Activated CD4-positive, alpha-beta T cell treated with anti-CD3 and anti-CD28 coated beads, Interleukin-2, amount 10 ng/mL, durations not matched to agents 24 days and 14 days (primary cell): Measurements from ENCODE around the gene B3GALT5. TPM values are rescaled to one million over a fixed set of nuclear protein-coding genes. Genes with fewer than 3 reads are reported as not detected.
"Not testable (repeated sequence)": the region's sequence is repeated elsewhere in the genome, so short reads cannot be mapped to it uniquely, and the experiment has no call there.

Experiments used
- DNase-seq: peaks from one replicate; pipeline ENCODE4 v3.0.0; 2022
- H3K27ac Mint-ChIP-seq: one replicate; pipeline ENCODE4 v1.8.0; 2022; ENCODE audit warnings: mild to moderate bottlenecking, mixed read lengths
- H3K27me3 Mint-ChIP-seq: one replicate; pipeline ENCODE4 v1.8.0; 2022; ENCODE audit warnings: mixed read lengths
- H3K36me3 Mint-ChIP-seq: one replicate; pipeline ENCODE4 v1.8.0; 2022; ENCODE audit warnings: low read depth, mild to moderate bottlenecking, mixed read lengths
- H3K4me1 Mint-ChIP-seq: one replicate; pipeline ENCODE4 v1.8.0; 2021; ENCODE audit warnings: mixed read lengths
- H3K4me3 Mint-ChIP-seq: one replicate; pipeline ENCODE4 v1.8.0; 2022; ENCODE audit warnings: mild to moderate bottlenecking, moderate library complexity, mixed read lengths
- H3K9me3 Mint-ChIP-seq: one replicate; pipeline ENCODE4 v1.8.0; 2021; ENCODE audit warnings: mixed read lengths
- intact Hi-C: fragments of 100-400 bp; cut with micrococcal nuclease; formaldehyde crosslinking; loops from one replicate; pipeline ENCODE4 v1.15.1; 2023
- total RNA-seq: library from RNA; stranded (reverse); gene quantifications from 2 replicates; pipeline ENCODE4 v1.2.3, GENCODE V29; 2022

Gene B3GALT5
- total RNA-seq, 1 donor from 2014 or later: not detected

DNA sequence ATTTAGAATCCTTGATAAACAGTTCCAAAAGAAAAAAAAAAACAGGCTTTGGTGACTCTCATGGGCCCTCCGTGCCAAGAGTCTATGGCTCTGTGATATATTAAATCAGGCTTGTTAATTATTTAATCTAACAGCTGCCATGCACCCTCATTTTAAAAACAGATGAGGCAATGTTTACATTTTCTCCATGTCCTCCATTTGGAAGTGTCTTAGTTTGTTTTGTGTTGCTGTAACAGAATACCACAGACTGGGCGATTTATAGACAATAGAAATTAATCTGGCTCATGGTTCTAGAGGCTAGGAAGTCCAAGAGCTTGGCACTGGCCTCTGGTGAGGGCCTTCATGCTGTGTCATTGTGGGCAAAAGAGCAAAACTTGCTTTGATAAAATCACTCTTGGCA is 58.0 kb downstream of the B3GALT5 start:
- Mint-ChIP-seq H3K9me3 (no peaks in the 10 kb centered on the region), H3K27ac (no peak overlapping the region), H3K36me3 (no peaks in the 10 kb centered on the region), H3K4me3 (no peak overlapping the region), H3K4me1 (no peaks in the 10 kb centered on the region), H3K27me3 (no peaks in the 10 kb centered on the region)
- intact Hi-C loops: no loop called here
- DNase-seq: no peak

DNA sequence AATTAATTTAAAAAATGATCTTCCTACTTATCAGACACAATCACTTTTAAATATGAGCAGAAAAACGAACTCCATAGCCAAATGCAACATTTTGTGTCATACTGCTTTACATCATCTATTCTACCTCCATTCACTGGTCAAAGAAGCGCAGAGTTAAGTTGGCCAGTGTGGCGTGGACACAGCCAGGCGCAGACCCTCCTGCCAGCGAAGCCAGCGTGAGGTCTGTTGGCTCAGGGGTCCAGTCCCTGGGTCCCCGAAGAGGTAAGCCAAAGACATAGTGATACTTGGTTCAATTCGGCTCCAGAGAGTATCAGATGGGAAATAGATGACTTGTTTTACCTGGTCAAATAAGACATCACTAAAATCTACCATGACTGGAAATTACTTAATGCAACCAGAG is 59.2 kb downstream of the B3GALT5 start:
- Mint-ChIP-seq H3K4me3 (no peak overlapping the region), H3K27me3 (no peaks in the 10 kb centered on the region), H3K36me3 (no peaks in the 10 kb centered on the region), H3K4me1 (no peaks in the 10 kb centered on the region), H3K9me3 (no peaks in the 10 kb centered on the region), H3K27ac (no peak overlapping the region)
- intact Hi-C loops: no loop called here
- DNase-seq: no peak

DNA sequence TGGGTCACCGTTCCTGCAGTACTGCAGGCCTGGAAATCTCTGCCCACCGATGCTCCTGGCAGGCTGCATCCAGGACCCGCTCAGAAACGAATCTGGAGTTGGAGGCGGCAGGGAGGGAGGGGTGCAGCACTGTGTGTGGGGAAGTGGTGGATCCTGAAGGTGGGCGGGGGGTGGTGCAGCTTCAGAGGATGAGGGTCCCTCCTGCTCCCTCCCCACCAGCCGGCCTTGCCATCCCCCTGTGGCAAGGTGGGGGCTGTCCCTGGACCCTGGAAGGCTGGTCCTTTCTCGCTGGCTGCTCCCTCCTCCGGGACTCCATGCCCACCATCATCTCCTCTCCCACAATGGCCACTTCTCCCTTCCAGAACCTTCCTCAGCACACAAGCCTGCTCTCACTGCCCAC is 60.4 kb downstream of the B3GALT5 start:
- H3K36me3 Mint-ChIP-seq: no peaks in the 10 kb centered on the region
- intact Hi-C loops: no loop called here
- no peak overlapping the region for H3K4me3 Mint-ChIP-seq
- no peaks in the 10 kb centered on the region for H3K27me3 Mint-ChIP-seq
- no peak for DNase-seq
- no peaks in the 10 kb centered on the region for H3K9me3 Mint-ChIP-seq
- no peaks in the 10 kb centered on the region for H3K4me1 Mint-ChIP-seq
- no peak overlapping the region for H3K27ac Mint-ChIP-seq

DNA sequence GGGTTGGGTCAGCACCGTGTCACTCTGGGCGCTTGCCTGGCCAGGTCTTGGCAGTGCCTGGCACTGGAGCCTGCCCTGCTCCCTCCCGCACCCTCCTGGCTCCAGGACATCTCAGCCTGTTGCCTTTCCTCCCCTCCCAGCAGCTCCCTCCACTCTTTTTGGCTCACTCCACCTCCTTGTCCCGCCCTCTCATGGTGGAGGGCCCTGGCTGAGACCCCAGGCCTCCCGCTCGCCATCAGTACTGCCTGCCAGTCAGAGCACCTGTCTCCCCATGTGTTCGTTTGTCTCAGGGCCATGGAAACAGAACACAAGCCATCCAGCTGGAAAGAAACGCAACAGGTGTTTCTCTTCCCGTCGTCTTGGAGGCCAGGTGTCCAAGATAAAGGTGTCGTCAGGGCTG is 61.0 kb downstream of the B3GALT5 start:
- H3K4me1 Mint-ChIP-seq: no peaks in the 10 kb centered on the region

DNA sequence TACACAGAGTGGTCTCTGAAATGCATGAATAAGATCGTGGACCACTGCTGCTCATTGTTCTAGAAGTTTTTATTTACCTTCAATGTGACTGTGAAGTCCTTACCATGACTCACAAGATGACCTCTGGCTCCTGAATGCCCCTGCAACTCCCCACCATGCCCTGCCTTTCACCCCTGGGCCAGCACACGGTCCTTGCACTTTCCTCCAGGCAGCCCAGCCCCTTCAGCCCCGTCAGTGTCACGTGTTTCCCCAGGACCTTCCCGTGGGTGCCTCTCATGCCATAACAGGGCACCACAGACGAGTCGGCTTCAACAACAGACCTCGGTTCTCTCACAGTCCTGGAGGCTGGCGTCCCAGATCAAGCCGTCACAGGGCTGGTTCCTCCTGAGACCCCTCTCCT is 62.1 kb downstream of the B3GALT5 start:
- H3K36me3 Mint-ChIP-seq: no peaks in the 10 kb centered on the region
- DNase-seq: no peak
- no peak overlapping the region for H3K4me3 Mint-ChIP-seq
- no peaks in the 10 kb centered on the region for H3K27me3 Mint-ChIP-seq
- H3K4me1 Mint-ChIP-seq: no peaks in the 10 kb centered on the region
- intact Hi-C loops: no loop called here
- no peak overlapping the region for H3K27ac Mint-ChIP-seq
- no peaks in the 10 kb centered on the region for H3K9me3 Mint-ChIP-seq

More for the DNA sequence above, 61.0 kb downstream of the B3GALT5 start:
- Mint-ChIP-seq H3K4me3 (no peak overlapping the region), H3K27me3 (no peaks in the 10 kb centered on the region), H3K9me3 (no peaks in the 10 kb centered on the region), H3K36me3 (no peaks in the 10 kb centered on the region), H3K27ac (no peak overlapping the region)
- no peak for DNase-seq
- intact Hi-C loops: no loop called here

DNA sequence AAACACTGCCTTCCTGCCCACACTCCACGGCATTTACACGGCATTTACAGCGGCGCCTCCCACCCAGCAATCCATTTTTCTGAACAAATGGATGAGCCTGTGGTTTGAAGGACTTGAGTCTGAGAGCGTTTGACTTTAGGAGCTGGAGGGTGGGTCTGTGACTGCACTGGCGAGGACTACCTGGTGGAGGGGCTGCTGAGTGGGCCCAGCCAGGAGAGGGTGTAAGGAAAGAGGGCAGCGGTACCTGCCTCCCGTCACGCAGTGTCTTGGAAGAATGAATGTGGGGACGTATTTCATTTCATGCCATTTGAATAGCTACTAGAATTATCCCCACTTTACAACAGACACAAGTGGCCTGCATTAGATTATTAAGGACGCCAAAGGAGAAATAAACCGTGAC is 62.9 kb downstream of the B3GALT5 start:
- no peak overlapping the region for H3K4me3 Mint-ChIP-seq
- H3K27ac Mint-ChIP-seq: no peak overlapping the region
- H3K4me1 Mint-ChIP-seq: no peaks in the 10 kb centered on the region
- H3K27me3 Mint-ChIP-seq: no peaks in the 10 kb centered on the region
- no peaks in the 10 kb centered on the region for H3K36me3 Mint-ChIP-seq
- intact Hi-C loops: no loop called here
- H3K9me3 Mint-ChIP-seq: no peaks in the 10 kb centered on the region
- DNase-seq: no peak

DNA sequence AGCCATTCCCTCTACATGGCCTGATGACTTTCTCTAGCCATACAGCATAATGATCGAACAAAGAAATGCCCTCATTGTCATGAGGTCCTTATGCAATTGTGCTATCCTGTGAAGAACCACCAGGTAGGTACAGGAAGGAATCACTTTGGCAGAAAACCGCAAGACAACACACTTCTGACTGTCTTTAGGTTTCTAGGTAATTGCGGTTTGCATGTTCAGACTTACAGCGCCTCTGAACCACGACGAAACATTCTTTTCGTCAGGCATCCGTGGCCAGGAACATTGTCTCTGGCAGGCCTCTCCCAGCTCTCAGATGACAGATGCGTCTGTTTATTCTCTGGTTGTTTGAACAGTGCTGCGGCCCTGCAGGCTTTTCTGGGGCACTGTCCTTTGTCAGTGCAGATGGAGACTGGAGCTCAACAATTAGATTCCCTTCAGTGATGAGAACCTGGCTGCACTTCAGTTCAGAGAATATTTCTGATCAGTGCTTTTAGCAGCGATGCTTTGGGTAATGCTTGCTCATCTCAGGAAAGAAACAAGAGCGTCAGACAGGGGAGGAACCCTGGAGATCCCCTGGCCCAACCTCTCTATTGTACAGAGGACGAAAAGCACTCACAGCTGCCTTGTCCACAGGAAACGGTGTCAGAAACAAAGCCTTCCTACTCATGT is 63.4 kb downstream of the B3GALT5 start:
- Mint-ChIP-seq H3K4me3 (no peak overlapping the region), H3K9me3 (no peaks in the 10 kb centered on the region), H3K27ac (no peak overlapping the region), H3K36me3 (no peaks in the 10 kb centered on the region), H3K4me1 (no peaks in the 10 kb centered on the region), H3K27me3 (no peaks in the 10 kb centered on the region)
- intact Hi-C loops: no loop called here
- DNase-seq: no peak

DNA sequence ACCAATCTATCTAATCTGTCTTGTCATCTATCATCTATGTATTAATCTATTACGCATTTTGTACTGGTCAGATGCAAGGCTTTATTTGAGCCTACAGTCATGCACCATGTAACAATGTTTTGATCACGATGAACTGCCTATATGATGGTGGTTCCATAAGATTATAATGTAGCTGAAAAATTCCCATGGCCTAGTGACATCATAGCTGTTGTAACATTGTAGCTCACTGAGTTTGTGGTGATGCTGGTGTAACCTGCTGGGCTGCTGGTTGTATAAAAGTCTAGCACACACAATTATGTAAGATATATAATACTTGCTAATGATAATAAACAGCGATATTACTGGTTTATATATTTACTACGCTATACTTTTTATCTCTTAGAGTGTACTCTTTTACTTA is 67.5 kb downstream of the B3GALT5 start:
- no peaks in the 10 kb centered on the region for H3K36me3 Mint-ChIP-seq
- DNase-seq: no peak
- no peaks in the 10 kb centered on the region for H3K4me1 Mint-ChIP-seq
- no peaks in the 10 kb centered on the region for H3K27me3 Mint-ChIP-seq
- intact Hi-C loops: no loop called here
- H3K9me3 Mint-ChIP-seq: no peaks in the 10 kb centered on the region
- no peak overlapping the region for H3K4me3 Mint-ChIP-seq
- H3K27ac Mint-ChIP-seq: no peak overlapping the region

DNA sequence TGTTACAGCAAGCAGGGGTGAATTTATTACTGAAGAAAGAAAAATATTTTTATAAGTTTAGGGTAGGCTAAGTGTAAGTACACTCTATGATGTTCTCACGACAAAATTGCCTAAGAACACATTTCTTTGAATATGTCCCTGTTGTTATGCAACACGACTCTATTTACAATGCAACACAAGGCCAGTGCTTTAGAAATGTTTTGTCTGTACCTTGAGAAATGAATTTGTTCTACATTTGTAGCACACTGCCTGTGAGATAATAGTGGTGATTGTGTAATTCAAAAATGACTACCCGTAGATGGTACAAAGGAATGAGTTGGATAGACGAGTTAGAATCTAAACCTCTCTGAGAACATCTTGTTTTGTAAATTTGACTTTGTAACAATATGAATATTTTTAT is 68.5 kb downstream of the B3GALT5 start:
- no peaks in the 10 kb centered on the region for H3K9me3 Mint-ChIP-seq
- H3K4me1 Mint-ChIP-seq: no peaks in the 10 kb centered on the region
- no peak overlapping the region for H3K27ac Mint-ChIP-seq
- no peak overlapping the region for H3K4me3 Mint-ChIP-seq
- no peaks in the 10 kb centered on the region for H3K36me3 Mint-ChIP-seq
- DNase-seq: no peak
- no peaks in the 10 kb centered on the region for H3K27me3 Mint-ChIP-seq
- intact Hi-C loops: no loop called here

DNA sequence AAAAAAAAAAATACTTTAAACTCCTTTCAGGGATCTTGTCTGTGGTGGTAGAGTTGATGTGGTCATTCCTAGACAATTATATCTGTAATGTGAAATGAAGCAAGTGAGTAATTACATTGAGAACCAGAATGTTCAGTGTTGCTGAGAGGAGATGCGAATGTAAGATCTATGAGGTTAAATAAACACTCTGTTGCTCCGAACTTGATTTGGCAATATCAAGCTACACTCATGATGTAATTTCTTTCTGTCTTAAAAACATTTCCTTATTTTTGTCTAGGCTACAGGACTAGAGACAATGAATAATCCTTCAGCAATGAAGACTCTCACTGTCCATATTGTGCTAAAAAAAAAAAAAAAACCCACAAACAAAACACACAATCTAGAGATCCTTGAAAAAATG is 69.1 kb downstream of the B3GALT5 start:
- Mint-ChIP-seq H3K4me3 (no peak overlapping the region), H3K27ac (no peak overlapping the region), H3K9me3 (no peaks in the 10 kb centered on the region), H3K27me3 (no peaks in the 10 kb centered on the region), H3K4me1 (no peaks in the 10 kb centered on the region), H3K36me3 (no peaks in the 10 kb centered on the region)
- no peak for DNase-seq
- intact Hi-C loops: no loop called here

DNA sequence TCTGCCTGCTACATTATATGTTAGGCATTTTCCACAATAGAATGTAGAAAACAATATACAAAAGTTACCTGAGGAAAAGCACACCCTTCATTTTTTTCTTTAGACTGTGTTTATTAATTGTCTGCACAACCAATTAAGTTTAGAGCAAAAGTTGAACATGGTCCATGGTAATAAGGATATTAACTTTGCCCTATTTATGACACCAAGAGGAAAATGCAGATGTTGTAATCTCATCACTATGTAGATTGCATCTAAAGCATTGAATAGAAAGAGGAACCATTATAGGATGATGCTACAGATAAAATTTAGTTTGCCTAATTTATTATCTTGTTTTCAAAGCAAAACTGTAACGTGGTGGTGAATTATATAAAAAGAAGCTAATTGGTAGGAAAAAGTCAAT is 72.5 kb downstream of the B3GALT5 start:
- intact Hi-C loops: no loop called here
- Mint-ChIP-seq H3K36me3 (no peaks in the 10 kb centered on the region), H3K4me1 (no peaks in the 10 kb centered on the region), H3K9me3 (no peaks in the 10 kb centered on the region), H3K27me3 (no peaks in the 10 kb centered on the region), H3K4me3 (no peak overlapping the region), H3K27ac (no peak overlapping the region)
- DNase-seq: no peak

DNA sequence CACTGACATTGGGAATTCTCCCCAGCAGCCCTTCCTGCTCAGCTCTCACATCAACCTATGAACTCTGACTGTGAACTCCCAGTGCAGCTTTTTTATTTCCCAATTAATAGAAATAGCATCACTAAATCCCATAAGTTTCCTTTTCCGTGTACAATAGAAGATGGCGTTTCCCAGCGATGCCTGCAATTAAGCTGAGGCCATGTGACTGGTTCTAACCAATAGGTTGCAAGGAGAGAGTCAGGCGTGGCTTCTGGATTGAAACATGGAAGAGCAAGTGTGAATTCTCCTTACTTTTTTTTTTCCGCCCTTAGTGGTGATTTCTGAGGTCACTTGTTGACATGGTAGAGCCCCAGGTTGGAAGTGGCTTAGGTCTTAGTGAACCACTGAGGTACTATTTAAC is 73.3 kb downstream of the B3GALT5 start:
- H3K9me3 Mint-ChIP-seq: no peaks in the 10 kb centered on the region
- intact Hi-C loops: no loop called here
- H3K4me1 Mint-ChIP-seq: no peaks in the 10 kb centered on the region
- no peak overlapping the region for H3K27ac Mint-ChIP-seq
- H3K4me3 Mint-ChIP-seq: no peak overlapping the region
- DNase-seq: no peak
- no peaks in the 10 kb centered on the region for H3K36me3 Mint-ChIP-seq
- no peaks in the 10 kb centered on the region for H3K27me3 Mint-ChIP-seq

DNA sequence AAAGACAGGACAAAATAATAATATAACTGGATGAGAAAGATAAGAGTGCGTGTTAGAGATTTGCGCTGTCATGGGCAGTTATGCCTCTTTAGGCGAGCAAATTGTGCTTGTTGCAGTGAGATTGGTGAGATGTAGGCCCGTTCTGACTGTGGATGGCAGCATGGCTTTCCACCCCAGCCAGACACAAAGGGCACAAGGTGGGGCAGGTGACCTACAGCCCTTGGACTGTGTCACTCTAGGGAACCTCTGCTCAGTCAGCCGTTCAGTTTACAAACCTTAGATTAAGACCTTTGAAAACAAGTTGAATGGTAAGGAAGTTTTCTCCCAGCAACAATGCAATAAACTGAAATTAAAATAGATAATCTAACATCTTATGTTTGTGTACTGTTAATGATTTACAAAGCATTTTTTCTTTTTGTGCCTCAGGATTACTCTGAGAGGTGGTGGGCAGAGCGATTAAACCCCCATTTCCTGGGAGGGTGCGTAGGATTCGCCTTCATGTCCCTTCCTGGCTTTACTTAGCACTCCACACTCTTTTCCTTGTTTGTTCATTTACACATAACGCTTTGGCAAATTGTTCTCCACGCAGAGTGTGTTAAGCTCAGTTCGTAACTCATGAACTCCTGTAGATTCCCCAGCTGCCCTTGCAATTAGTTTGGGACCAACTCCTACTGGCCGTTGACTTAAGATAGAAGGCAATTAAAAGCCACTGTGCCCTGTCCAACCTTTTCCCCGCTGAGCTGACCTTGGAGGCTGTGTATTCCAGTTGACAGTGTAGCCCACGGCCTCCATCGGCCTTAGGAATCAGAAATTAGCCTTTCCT is 74.1 kb downstream of the B3GALT5 start:
- Mint-ChIP-seq H3K9me3 (no peaks in the 10 kb centered on the region), H3K27me3 (no peaks in the 10 kb centered on the region), H3K27ac (no peak overlapping the region), H3K36me3 (no peaks in the 10 kb centered on the region), H3K4me1 (no peaks in the 10 kb centered on the region), H3K4me3 (no peak overlapping the region)
- intact Hi-C loops: no loop called here
- no peak for DNase-seq

DNA sequence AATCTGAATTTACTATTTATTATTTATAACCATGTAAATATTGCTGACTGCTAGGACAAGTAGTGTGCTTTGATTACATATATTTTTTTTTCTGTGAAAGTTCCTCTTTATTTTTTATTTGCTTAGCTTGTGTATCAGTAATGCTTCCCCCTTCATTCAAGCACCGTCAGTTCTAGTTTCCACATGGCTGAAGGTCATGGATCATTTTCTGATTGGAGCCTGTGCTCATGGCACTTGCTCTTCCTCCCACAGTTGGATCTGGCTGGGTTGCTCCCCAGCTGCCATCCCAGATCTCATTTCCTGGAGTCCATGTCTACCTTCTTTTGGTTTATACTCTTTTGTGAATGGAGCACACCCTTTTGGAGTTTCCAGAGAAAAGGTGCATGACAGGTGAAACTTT is 75.3 kb downstream of the B3GALT5 start:
- intact Hi-C loops: no loop called here

DNA sequence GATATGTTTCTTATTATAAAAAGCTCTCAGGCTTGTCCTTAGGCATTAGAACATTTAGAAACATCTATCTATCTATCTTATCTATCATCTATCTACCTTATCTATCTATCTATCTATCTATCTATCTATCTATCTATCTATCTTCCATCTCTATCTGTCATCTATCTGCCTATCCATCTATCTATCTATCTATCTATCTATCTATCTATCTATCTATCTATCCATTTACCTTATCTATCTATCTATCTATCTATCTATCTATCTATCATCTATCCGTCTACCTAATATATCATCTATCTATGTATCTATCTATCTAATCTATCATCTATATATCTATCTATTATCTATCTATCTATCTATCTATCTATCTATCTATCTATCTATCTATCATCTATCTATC is 77.1 kb downstream of the B3GALT5 start:
- H3K4me3 Mint-ChIP-seq, H3K36me3 Mint-ChIP-seq, H3K4me1 Mint-ChIP-seq: not testable (repeated sequence)

More for the DNA sequence above, 75.3 kb downstream of the B3GALT5 start:
- Mint-ChIP-seq H3K27me3 (no peaks in the 10 kb centered on the region), H3K4me3 (no peak overlapping the region), H3K4me1 (no peaks in the 10 kb centered on the region), H3K36me3 (no peaks in the 10 kb centered on the region), H3K9me3 (no peaks in the 10 kb centered on the region), H3K27ac (no peak overlapping the region)
- DNase-seq: no peak

More for the DNA sequence above, 77.1 kb downstream of the B3GALT5 start:
- H3K27me3 Mint-ChIP-seq, intact Hi-C loops, DNase-seq, H3K9me3 Mint-ChIP-seq, H3K27ac Mint-ChIP-seq: not testable (repeated sequence)
